DMS53 treated with DMSO at 0.1 percent for 48 hours (cell line): ENCODE measurements around the gene HMGN3.
A peak's percentile ranks its signal among the peaks of the same experiment; 100 is the strongest.
"Not testable (repeated sequence)": the region's sequence is repeated elsewhere in the genome, so short reads cannot be mapped to it uniquely, and the experiment has no call there.

ENCODE experiments used
- DNase-seq: peaks from one replicate; lab custom pipeline; 2025; ENCODE audit not compliant: unreplicated experiment; lab: John Stamatoyannopoulos, UW

HMGN3 gene

GRCh38 chr6:79234150-79235022, at the start of gene HMGN3:
HMGN3 (minus strand) TSS chr6:79234682.
- DNase-seq, result peak; percentile 90

- DNase-seq, result no peak
Observed at GRCh38 chr6:79280756-79281155, 46.3 kb upstream of the HMGN3 start.

- DNase-seq, result no peak
Observed at GRCh38 chr6:79277109-79277508, 42.6 kb upstream of the HMGN3 start.

- DNase-seq, result no peak
Observed at GRCh38 chr6:79269877-79270276, 35.4 kb upstream of the HMGN3 start.

- no peak for DNase-seq
Observed at GRCh38 chr6:79267128-79267527, 32.6 kb upstream of the HMGN3 start.

- DNase-seq, result no peak
Observed at GRCh38 chr6:79266051-79266450, 31.6 kb upstream of the HMGN3 start.

GRCh38 chr6:79263359-79263758, 28.9 kb upstream of the HMGN3 start:
- no peak for DNase-seq

- no peak for DNase-seq
Observed at GRCh38 chr6:79261666-79262065, 27.2 kb upstream of the HMGN3 start.

- DNase-seq, result no peak
Observed at GRCh38 chr6:79260772-79261171, 26.3 kb upstream of the HMGN3 start.

- DNase-seq, result no peak
Observed at GRCh38 chr6:79257381-79258205, 23.1 kb upstream of the HMGN3 start.

- not testable (repeated sequence) for DNase-seq
Observed at GRCh38 chr6:79256770-79257169, 22.3 kb upstream of the HMGN3 start.

GRCh38 chr6:79255086-79255485, 20.6 kb upstream of the HMGN3 start:
- DNase-seq, result not testable (repeated sequence)

GRCh38 chr6:79250559-79250958, 16.1 kb upstream of the HMGN3 start:
- no peak for DNase-seq

- no peak for DNase-seq
Observed at GRCh38 chr6:79250107-79250514, 15.6 kb upstream of the HMGN3 start.

- DNase-seq, result no peak
Observed at GRCh38 chr6:79249136-79249535, 14.7 kb upstream of the HMGN3 start.

- DNase-seq, result no peak
Observed at GRCh38 chr6:79246891-79247290, 12.4 kb upstream of the HMGN3 start.

- DNase-seq, result no peak
Observed at GRCh38 chr6:79241228-79241627, 6.7 kb upstream of the HMGN3 start.

- no peak for DNase-seq
Observed at GRCh38 chr6:79240509-79240908, 6.0 kb upstream of the HMGN3 start.

- DNase-seq, result no peak
Observed at GRCh38 chr6:79239536-79240168, 5.2 kb upstream of the HMGN3 start.

GRCh38 chr6:79238919-79239318, 4.4 kb upstream of the HMGN3 start:
- no peak for DNase-seq

GRCh38 chr6:79236711-79237110, 2.2 kb upstream of the HMGN3 start:
- DNase-seq, result no peak
